CD14-positive monocyte (primary cell): Measurements from ENCODE around the gene NAT14. TPM values are rescaled to one million over a fixed set of nuclear protein-coding genes. Genes with fewer than 3 reads are reported as not detected.

Experiments
- DNase-seq, 3 donors: peaks; one replicate each; pipeline ENCODE4 v3.0.0-alpha.2; 2011 to 2022
- H2AFZ ChIP-seq: 2 replicates; pipeline ENCODE4 v1.6.0; 2012; ENCODE audit warnings: mild to moderate bottlenecking, low read depth, low read length, inconsistent platforms; ENCODE audit not compliant: insufficient read depth, poor library complexity, severe bottlenecking
- H3K27ac ChIP-seq, 2 donors: 1 replicate in 1 of 2; 2 replicates in 1 of 2; pipeline ENCODE4 v1.5.1; 2012 to 2013; ENCODE audit warnings: low read length in 2 of 2, control low read depth in 1 of 2, inconsistent platforms in 1 of 2, low read depth in 1 of 2, mild to moderate bottlenecking in 1 of 2
- H3K27me3 ChIP-seq, 2 donors: one replicate each; pipeline versions ENCODE4 v1.6.0 to v1.6.1; 2011 to 2013; ENCODE audit warnings: low read length in 2 of 2; ENCODE audit not compliant: control insufficient read depth in 2 of 2, insufficient read depth in 2 of 2
- H3K36me3 ChIP-seq, 2 donors: replicated peaks in 1 of 2; 1 replicate in 1 of 2; 2 replicates in 1 of 2; pipeline versions ENCODE4 v1.5.1 to v1.6.1; 2012 to 2013; ENCODE audit warnings: low read length in 2 of 2, control low read depth in 1 of 2, inconsistent platforms in 1 of 2, mild to moderate bottlenecking in 1 of 2; ENCODE audit not compliant: insufficient read depth in 2 of 2, control insufficient read depth in 1 of 2
- H3K4me1 ChIP-seq, 2 donors: 1 replicate in 1 of 2; 2 replicates in 1 of 2; pipeline versions ENCODE4 v1.5.1 to v1.6.1; 2012 to 2013; ENCODE audit warnings: low read length in 2 of 2, control low read depth in 1 of 2, inconsistent platforms in 1 of 2, mild to moderate bottlenecking in 1 of 2, moderate library complexity in 1 of 2; ENCODE audit not compliant: insufficient read depth in 2 of 2, control insufficient read depth in 1 of 2
- H3K4me2 ChIP-seq: replicated peaks from 2 replicates; pipeline ENCODE3; 2012; ENCODE audit warnings: low read length, moderate library complexity, mild to moderate bottlenecking; ENCODE audit not compliant: poor library complexity, severe bottlenecking; ENCODE audit errors: extremely low read depth
- H3K4me3 ChIP-seq, 3 experiments: fragments of 200-600 bp in 1 of 3; sonication (generic) in 1 of 3; replicated peaks in 1 of 3; 1 replicate in 2 of 3; 2 replicates in 1 of 3; pipeline ENCODE4 v1.5.1; 2011 to 2013; ENCODE audit warnings: low read length in 3 of 3, mild to moderate bottlenecking in 3 of 3, control low read depth in 2 of 3, low read depth in 2 of 3, inconsistent platforms in 1 of 3, moderate library complexity in 1 of 3
- H3K79me2 ChIP-seq: 2 replicates; pipeline ENCODE4 v1.6.0; 2012; ENCODE audit warnings: mild to moderate bottlenecking, control low read depth, inconsistent platforms, low read length, moderate library complexity; ENCODE audit not compliant: insufficient read depth
- H3K9ac ChIP-seq: 2 replicates; pipeline ENCODE4 v1.6.0; 2017; ENCODE audit warnings: low read length, mild to moderate bottlenecking; ENCODE audit not compliant: insufficient read depth, poor library complexity, severe bottlenecking
- H3K9me3 ChIP-seq, 2 donors: replicated peaks in 1 of 2; 1 replicate in 1 of 2; 2 replicates in 1 of 2; pipeline versions ENCODE4 v1.5.1 to v1.6.1; 2012 to 2013; ENCODE audit warnings: low read length in 2 of 2, control low read depth in 1 of 2; ENCODE audit not compliant: control insufficient read depth in 1 of 2, insufficient read depth in 1 of 2
- H4K20me1 ChIP-seq: 2 replicates; pipeline ENCODE4 v1.6.0; 2012; ENCODE audit warnings: mild to moderate bottlenecking, low read length, control low read depth, moderate library complexity; ENCODE audit not compliant: insufficient read depth
- H3K27ac Mint-ChIP-seq, 7 donors: one replicate each; pipeline ENCODE4 v1.8.0; 2020; ENCODE audit warnings: mild to moderate bottlenecking in 7 of 7, mixed read lengths in 7 of 7, moderate library complexity in 6 of 7, inconsistent platforms in 2 of 7
- H3K27me3 Mint-ChIP-seq, 3 donors: one replicate each; pipeline ENCODE4 v1.8.0; 2021 to 2022; ENCODE audit warnings: low read depth in 3 of 3, mild to moderate bottlenecking in 3 of 3, mixed read lengths in 3 of 3, moderate library complexity in 3 of 3, inconsistent platforms in 1 of 3
- H3K36me3 Mint-ChIP-seq, 2 donors: one replicate each; pipeline ENCODE4 v1.8.0; 2020; ENCODE audit warnings: mixed read lengths in 2 of 2, inconsistent platforms in 1 of 2, mild to moderate bottlenecking in 1 of 2
- H3K4me1 Mint-ChIP-seq: one replicate; pipeline ENCODE4 v1.8.0; 2020; ENCODE audit warnings: mild to moderate bottlenecking, mixed read lengths
- H3K4me3 Mint-ChIP-seq, 2 donors: one replicate each; pipeline ENCODE4 v1.8.0; 2020; ENCODE audit warnings: mild to moderate bottlenecking in 2 of 2, mixed read lengths in 2 of 2, moderate library complexity in 1 of 2
- H3K9me3 Mint-ChIP-seq, 7 donors: one replicate each; pipeline ENCODE4 v1.8.0; 2020 to 2022; ENCODE audit warnings: mixed read lengths in 7 of 7, mild to moderate bottlenecking in 6 of 7, moderate library complexity in 6 of 7, inconsistent platforms in 2 of 7
- CTCF ChIP-seq: fragments of 200-600 bp; IDR thresholded peaks from one replicate; pipeline ENCODE4 v1.8.0; 2022; ENCODE audit warnings: antibody characterized with exemption, mild to moderate bottlenecking
- WGBS: methylation state at CpG from one replicate; pipeline ENCODE4 v1.1.5; 2013; ENCODE audit warnings: missing lambda C conversion rate; ENCODE audit not compliant: insufficient coverage; 5-methylcytosine and 5-hydroxymethylcytosine counted together
- intact Hi-C, 2 donors: fragments of 100-400 bp; cut with micrococcal nuclease; formaldehyde crosslinking; loops; one replicate each; pipeline versions ENCODE4 v1.15.0 to v1.15.1; 2023
- polyA plus RNA-seq, 3 donors: library from polyadenylated mRNA; depleted of rRNA in 1 of 3; unstranded in 2 of 3; stranded (reverse) in 1 of 3; fragments of 300-500 nt in 2 of 3; fragments of >200 nt in 1 of 3; fragmentation: Illumina TruSeq in 2 of 3; gene quantifications; 1 replicate in 2 of 3; 2 replicates in 1 of 3; pipeline ENCODE4 v1.2.3, GENCODE V29; 2012 to 2021

Gene NAT14
- polyA plus RNA-seq, 3 donors = 1.5 to 2.2 (median 1.9) TPM

GRCh38 chr19:55492362-55492944, 7.5 kb downstream of the NAT14 start:
- Histone ChIP-seq H4K20me1 (no peaks in the 10 kb centered on the region), H3K27me3 (peaks cover 0 to 9% of the 10 kb centered on the region in 2 donors), H3K4me3 (no peak overlapping the region), H2AFZ (no peak overlapping the region), H3K9ac (no peak overlapping the region), H3K4me1 (no peaks in the 10 kb centered on the region), H3K27ac (no peak overlapping the region), H3K9me3 (no peaks in the 10 kb centered on the region), H3K4me2 (no peak overlapping the region), H3K36me3 (no peaks in the 10 kb centered on the region), H3K79me2 (no peaks in the 10 kb centered on the region)
- 57% methylated on average over 5 of the region's 12 CpGs for WGBS
- TF ChIP-seq CTCF = no peak
- DNase-seq = no peak
- intact Hi-C loops = no loop called here
- peak overlapping the region in 1 of 7 donors; percentile 8 for H3K27ac Mint-ChIP-seq
- peaks cover 4% of the 10 kb centered on the region for H3K4me1 Mint-ChIP-seq
- H3K4me3 Mint-ChIP-seq = peak overlapping the region in 1 of 2 donors; percentile 17
- no peaks in the 10 kb centered on the region for H3K36me3 Mint-ChIP-seq
- peaks cover 14 to 38% (median 24%) of the 10 kb centered on the region in 3 donors for H3K27me3 Mint-ChIP-seq
- H3K9me3 Mint-ChIP-seq = peaks cover 0 to 3% (median 0%) of the 10 kb centered on the region in 7 donors

- H3K4me3 ChIP-seq = no peak overlapping the region
- Mint-ChIP-seq H3K4me3 (no peak overlapping the region), H3K27me3 (peaks cover 14 to 32% (median 24%) of the 10 kb centered on the region in 3 donors), H3K4me1 (peaks cover 2% of the 10 kb centered on the region), H3K36me3 (no peaks in the 10 kb centered on the region), H3K27ac (no peak overlapping the region), H3K9me3 (peaks cover 0 to 3% (median 0%) of the 10 kb centered on the region in 7 donors)
- H3K4me2 ChIP-seq = no peak overlapping the region
- TF ChIP-seq CTCF = no peak
- H3K9me3 ChIP-seq = no peaks in the 10 kb centered on the region
- H2AFZ ChIP-seq = no peak overlapping the region
- no peak overlapping the region for H3K9ac ChIP-seq
- intact Hi-C loops = no loop called here
- H3K36me3 ChIP-seq = no peaks in the 10 kb centered on the region
- WGBS = 69% methylated on average over 14 of the region's 18 CpGs
- no peak for DNase-seq
- H3K27me3 ChIP-seq = peaks cover 0 to 9% of the 10 kb centered on the region in 2 donors
- H3K4me1 ChIP-seq = no peaks in the 10 kb centered on the region
- no peaks in the 10 kb centered on the region for H3K79me2 ChIP-seq
- H4K20me1 ChIP-seq = no peaks in the 10 kb centered on the region
- H3K27ac ChIP-seq = no peak overlapping the region
Observed at GRCh38 chr19:55493052-55493644, 8.2 kb downstream of the NAT14 start.
